ENCODE results near the gene RNF166. TPM values are rescaled to one million over a fixed set of nuclear protein-coding genes. Genes with fewer than 3 reads are reported as not detected.

The RNF166 gene
- total and polyA plus RNA-seq, 2 donors (not counting 1 experiment from before 2014, with no cell fraction given) = 6.6 to 9.7 TPM

- Histone ChIP-seq H3K4me1 (ENCODE audit: control insufficient read depth, extremely low read depth, insufficient read depth, low read length) (peaks cover 9% of the 10 kb centered on the region), H3K4me2 (ENCODE audit: extremely low read depth, insufficient read depth, low read length) (no peak overlapping the region), H3K27me3 (ENCODE audit: control insufficient read depth, insufficient read depth, low read length) (no peaks in the 10 kb centered on the region), H3K79me2 (ENCODE audit: control insufficient read depth, insufficient read depth, low read length) (no peaks in the 10 kb centered on the region), H4K20me1 (ENCODE audit: control insufficient read depth, extremely low read depth, insufficient read depth, low read length) (no peaks in the 10 kb centered on the region), H3K9ac (ENCODE audit: insufficient read depth, low read length) (no peak overlapping the region), H3K9me3 (ENCODE audit: control insufficient read depth, insufficient read depth, low read depth, low read length) (no peaks in the 10 kb centered on the region), H3K4me3 (replicated peaks in 1 of 4; ENCODE audit: control extremely low read depth in 1 of 4, insufficient read depth in 1 of 4, low read depth in 3 of 4, low read length in 4 of 4) (no peak overlapping the region), H3K36me3 (ENCODE audit: control insufficient read depth, insufficient read depth, low read length) (peaks cover 14% of the 10 kb centered on the region), H3K27ac (ENCODE audit: insufficient read depth, low read length) (no peak overlapping the region), H2AFZ (ENCODE audit: low read length) (no peak overlapping the region)
- no peak for DNase-seq (ENCODE audit: low read depth in 2 of 2)
- TF ChIP-seq, protein P1, sequence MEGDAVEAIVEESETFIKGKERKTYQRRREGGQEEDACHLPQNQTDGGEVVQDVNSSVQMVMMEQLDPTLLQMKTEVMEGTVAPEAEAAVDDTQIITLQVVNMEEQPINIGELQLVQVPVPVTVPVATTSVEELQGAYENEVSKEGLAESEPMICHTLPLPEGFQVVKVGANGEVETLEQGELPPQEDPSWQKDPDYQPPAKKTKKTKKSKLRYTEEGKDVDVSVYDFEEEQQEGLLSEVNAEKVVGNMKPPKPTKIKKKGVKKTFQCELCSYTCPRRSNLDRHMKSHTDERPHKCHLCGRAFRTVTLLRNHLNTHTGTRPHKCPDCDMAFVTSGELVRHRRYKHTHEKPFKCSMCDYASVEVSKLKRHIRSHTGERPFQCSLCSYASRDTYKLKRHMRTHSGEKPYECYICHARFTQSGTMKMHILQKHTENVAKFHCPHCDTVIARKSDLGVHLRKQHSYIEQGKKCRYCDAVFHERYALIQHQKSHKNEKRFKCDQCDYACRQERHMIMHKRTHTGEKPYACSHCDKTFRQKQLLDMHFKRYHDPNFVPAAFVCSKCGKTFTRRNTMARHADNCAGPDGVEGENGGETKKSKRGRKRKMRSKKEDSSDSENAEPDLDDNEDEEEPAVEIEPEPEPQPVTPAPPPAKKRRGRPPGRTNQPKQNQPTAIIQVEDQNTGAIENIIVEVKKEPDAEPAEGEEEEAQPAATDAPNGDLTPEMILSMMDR (conservative IDR thresholded peaks at IDR 0.05 in 1 of 2, IDR thresholded peaks at IDR 0.05 in 1 of 2; ENCODE audit: low read depth in 1 of 2, low read length in 2 of 2) = no peak
- TF ChIP-seq EZH2 (IDR thresholded peaks at IDR 0.05; ENCODE audit: low read length, missing control alignments) = no peak
Observed at GRCh38 chr16:88696441-88696840, 9.8 kb downstream of the RNF166 start.

- no peaks in the 10 kb centered on the region for H3K9me3 ChIP-seq (ENCODE audit: control insufficient read depth, insufficient read depth, low read depth, low read length)
- no peak overlapping the region for H3K4me3 ChIP-seq (replicated peaks in 1 of 4; ENCODE audit: control extremely low read depth in 1 of 4, insufficient read depth in 1 of 4, low read depth in 3 of 4, low read length in 4 of 4)
- no peak overlapping the region for H3K9ac ChIP-seq (ENCODE audit: insufficient read depth, low read length)
- H3K79me2 ChIP-seq (ENCODE audit: control insufficient read depth, insufficient read depth, low read length) = no peaks in the 10 kb centered on the region
- no peak overlapping the region for H3K27ac ChIP-seq (ENCODE audit: insufficient read depth, low read length)
- DNase-seq (ENCODE audit: low read depth in 2 of 2) = no peak
- H2AFZ ChIP-seq (ENCODE audit: low read length) = no peak overlapping the region
- H3K4me1 ChIP-seq (ENCODE audit: control insufficient read depth, extremely low read depth, insufficient read depth, low read length) = peaks cover 3% of the 10 kb centered on the region
- H3K4me2 ChIP-seq (ENCODE audit: extremely low read depth, insufficient read depth, low read length) = no peak overlapping the region
- peaks cover 14% of the 10 kb centered on the region for H3K36me3 ChIP-seq (ENCODE audit: control insufficient read depth, insufficient read depth, low read length)
- TF ChIP-seq, protein P1 (conservative IDR thresholded peaks at IDR 0.05 in 1 of 2, IDR thresholded peaks at IDR 0.05 in 1 of 2; ENCODE audit: low read depth in 1 of 2, low read length in 2 of 2) = no peak
- TF ChIP-seq EZH2 (IDR thresholded peaks at IDR 0.05; ENCODE audit: low read length, missing control alignments) = no peak
- H4K20me1 ChIP-seq (ENCODE audit: control insufficient read depth, extremely low read depth, insufficient read depth, low read length) = no peaks in the 10 kb centered on the region
- no peaks in the 10 kb centered on the region for H3K27me3 ChIP-seq (ENCODE audit: control insufficient read depth, insufficient read depth, low read length)
Observed at GRCh38 chr16:88695753-88696152, 10.5 kb downstream of the RNF166 start.

DNA sequence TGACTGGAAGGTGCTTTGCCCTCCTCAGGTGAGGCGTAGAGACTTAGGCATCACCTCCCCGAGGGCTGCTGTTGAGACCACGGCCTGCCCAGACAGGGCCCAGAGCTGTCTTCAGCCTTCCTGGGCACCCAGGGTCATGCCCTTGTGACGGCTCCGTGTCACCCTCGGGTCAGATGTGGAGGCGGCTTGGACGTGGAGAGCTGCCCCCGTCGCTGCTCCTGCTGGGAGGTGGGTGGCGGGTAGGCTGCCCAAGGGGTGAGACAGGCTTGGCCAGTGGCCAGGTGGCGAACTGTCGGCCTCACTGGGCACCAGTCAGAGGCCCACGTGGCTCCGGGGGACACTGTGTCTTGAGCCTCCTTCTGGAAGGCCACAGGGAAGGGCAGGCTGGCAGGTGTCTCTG, 11.0 kb downstream of the RNF166 start:
- peaks cover 14% of the 10 kb centered on the region for H3K36me3 ChIP-seq (ENCODE audit: control insufficient read depth, insufficient read depth, low read length)
- TF ChIP-seq, protein P1 (conservative IDR thresholded peaks at IDR 0.05 in 1 of 2, IDR thresholded peaks at IDR 0.05 in 1 of 2; ENCODE audit: low read depth in 1 of 2, low read length in 2 of 2) = no peak
- TF ChIP-seq EZH2 (IDR thresholded peaks at IDR 0.05; ENCODE audit: low read length, missing control alignments) = no peak
- no peak for DNase-seq (ENCODE audit: low read depth in 2 of 2)

More for the DNA sequence above, 11.0 kb downstream of the RNF166 start:
- H3K27me3 ChIP-seq (ENCODE audit: control insufficient read depth, insufficient read depth, low read length) = no peaks in the 10 kb centered on the region
- no peak overlapping the region for H3K9ac ChIP-seq (ENCODE audit: insufficient read depth, low read length)
- no peak overlapping the region for H3K4me2 ChIP-seq (ENCODE audit: extremely low read depth, insufficient read depth, low read length)
- H3K27ac ChIP-seq (ENCODE audit: insufficient read depth, low read length) = no peak overlapping the region
- no peak overlapping the region for H3K4me3 ChIP-seq (replicated peaks in 1 of 4; ENCODE audit: control extremely low read depth in 1 of 4, insufficient read depth in 1 of 4, low read depth in 3 of 4, low read length in 4 of 4)
- no peaks in the 10 kb centered on the region for H3K79me2 ChIP-seq (ENCODE audit: control insufficient read depth, insufficient read depth, low read length)
- H2AFZ ChIP-seq (ENCODE audit: low read length) = no peak overlapping the region
- H3K4me1 ChIP-seq (ENCODE audit: control insufficient read depth, extremely low read depth, insufficient read depth, low read length) = no peaks in the 10 kb centered on the region
- H4K20me1 ChIP-seq (ENCODE audit: control insufficient read depth, extremely low read depth, insufficient read depth, low read length) = no peaks in the 10 kb centered on the region
- no peaks in the 10 kb centered on the region for H3K9me3 ChIP-seq (ENCODE audit: control insufficient read depth, insufficient read depth, low read depth, low read length)
